Measurements from ENCODE around the gene SAP30L. TPM values are rescaled to one million over a fixed set of nuclear protein-coding genes. Genes with fewer than 3 reads are reported as not detected.

SAP30L gene
- total and polyA plus RNA-seq, 10 donors = 17.4 to 43.5 (median 34.0) TPM

DNA sequence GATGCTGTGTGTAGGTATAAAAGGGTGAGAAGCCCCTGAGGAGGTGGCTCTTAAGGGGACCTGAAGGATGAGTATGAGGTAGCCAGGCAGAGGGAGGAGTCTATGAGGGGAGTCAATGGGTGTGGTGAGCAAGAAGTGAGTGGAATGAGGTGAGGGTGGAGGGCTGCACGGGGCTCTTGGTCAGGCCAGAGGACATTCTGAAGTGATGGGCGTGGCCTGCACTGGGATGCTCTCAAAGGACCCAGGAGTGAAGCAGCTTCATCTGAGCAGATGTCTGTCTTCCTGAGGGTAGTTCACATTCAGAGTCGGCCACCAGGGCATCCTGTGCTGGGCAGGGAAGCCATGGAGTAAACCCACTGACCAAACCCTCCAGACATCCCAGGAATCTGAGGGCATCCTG, 45.1 kb upstream of the SAP30L start:
- Histone ChIP-seq H3K27me3 (replicated peaks in 1 of 7) (no peaks in the 10 kb centered on the region), H3K9me3 (no peaks in the 10 kb centered on the region), H3K4me3 (no peak overlapping the region), H3K36me3 (peaks cover 0 to 26% (median 0%) of the 10 kb centered on the region in 6 donors), H3K4me1 (peaks cover 3 to 31% (median 16%) of the 10 kb centered on the region in 6 donors), H3K27ac (no peak overlapping the region)
- intact Hi-C loops (cut with DNase I; ENCODE audit: low total_unique reads) = loop anchor here (5.0 to 10.0 kb wide), 2 partner anchors 328 to 426 kb away; no protein-coding TSS in a partner anchor
- DNase-seq = no peak
- no peak for TF ChIP-seq POLR2AphosphoS5 (IDR thresholded peaks at IDR 0.05)
- TF ChIP-seq, protein P1, sequence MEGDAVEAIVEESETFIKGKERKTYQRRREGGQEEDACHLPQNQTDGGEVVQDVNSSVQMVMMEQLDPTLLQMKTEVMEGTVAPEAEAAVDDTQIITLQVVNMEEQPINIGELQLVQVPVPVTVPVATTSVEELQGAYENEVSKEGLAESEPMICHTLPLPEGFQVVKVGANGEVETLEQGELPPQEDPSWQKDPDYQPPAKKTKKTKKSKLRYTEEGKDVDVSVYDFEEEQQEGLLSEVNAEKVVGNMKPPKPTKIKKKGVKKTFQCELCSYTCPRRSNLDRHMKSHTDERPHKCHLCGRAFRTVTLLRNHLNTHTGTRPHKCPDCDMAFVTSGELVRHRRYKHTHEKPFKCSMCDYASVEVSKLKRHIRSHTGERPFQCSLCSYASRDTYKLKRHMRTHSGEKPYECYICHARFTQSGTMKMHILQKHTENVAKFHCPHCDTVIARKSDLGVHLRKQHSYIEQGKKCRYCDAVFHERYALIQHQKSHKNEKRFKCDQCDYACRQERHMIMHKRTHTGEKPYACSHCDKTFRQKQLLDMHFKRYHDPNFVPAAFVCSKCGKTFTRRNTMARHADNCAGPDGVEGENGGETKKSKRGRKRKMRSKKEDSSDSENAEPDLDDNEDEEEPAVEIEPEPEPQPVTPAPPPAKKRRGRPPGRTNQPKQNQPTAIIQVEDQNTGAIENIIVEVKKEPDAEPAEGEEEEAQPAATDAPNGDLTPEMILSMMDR (IDR thresholded peaks at IDR 0.05 in 8 of 11, conservative IDR thresholded peaks at IDR 0.05 in 3 of 11) = no peak
- TF ChIP-seq POLR2A (IDR thresholded peaks at IDR 0.05) = no peak
- 82 to 90% (median 89%) methylated on average over 3 of the region's 3 CpGs for WGBS, 5 donors

DNA sequence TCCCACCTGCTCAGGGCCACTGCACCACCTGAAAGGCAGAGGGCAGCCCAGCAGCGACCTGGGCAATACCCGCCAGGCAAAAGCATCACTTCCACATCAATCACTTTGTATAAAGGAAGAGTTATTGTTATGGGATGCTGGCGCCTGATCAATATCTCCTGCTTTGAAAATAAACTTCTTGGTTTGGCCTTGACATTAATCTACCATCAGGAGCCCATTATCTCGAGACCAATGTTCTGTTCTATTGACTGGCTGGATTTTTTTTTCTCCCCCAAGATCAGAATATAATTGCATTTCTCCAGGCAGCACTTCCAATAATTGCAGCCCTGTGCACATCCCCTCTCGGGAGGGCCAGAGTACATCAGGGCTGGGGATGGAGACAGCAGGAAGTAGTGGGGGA, 44.4 kb upstream of the SAP30L start:
- Histone ChIP-seq H3K27me3 (replicated peaks in 1 of 7) (no peaks in the 10 kb centered on the region), H3K9me3 (no peaks in the 10 kb centered on the region), H3K4me3 (no peak overlapping the region), H3K36me3 (peaks cover 0 to 26% (median 0%) of the 10 kb centered on the region in 6 donors), H3K27ac (no peak overlapping the region), H3K4me1 (peaks cover 3 to 24% (median 17%) of the 10 kb centered on the region in 6 donors)
- TF ChIP-seq, protein P1 (IDR thresholded peaks at IDR 0.05 in 8 of 11, conservative IDR thresholded peaks at IDR 0.05 in 3 of 11) = no peak
- TF ChIP-seq POLR2AphosphoS5 (IDR thresholded peaks at IDR 0.05) (no peak), POLR2A (IDR thresholded peaks at IDR 0.05) (no peak)
- 88 to 92% (median 91%) methylated on average over 5 of the region's 5 CpGs for WGBS, 5 donors
- intact Hi-C loops (cut with DNase I; ENCODE audit: low total_unique reads) = loop anchor here (5.0 to 10.0 kb wide), 2 partner anchors 329 to 427 kb away; no protein-coding TSS in a partner anchor
- peak; percentile 55 for DNase-seq

DNA sequence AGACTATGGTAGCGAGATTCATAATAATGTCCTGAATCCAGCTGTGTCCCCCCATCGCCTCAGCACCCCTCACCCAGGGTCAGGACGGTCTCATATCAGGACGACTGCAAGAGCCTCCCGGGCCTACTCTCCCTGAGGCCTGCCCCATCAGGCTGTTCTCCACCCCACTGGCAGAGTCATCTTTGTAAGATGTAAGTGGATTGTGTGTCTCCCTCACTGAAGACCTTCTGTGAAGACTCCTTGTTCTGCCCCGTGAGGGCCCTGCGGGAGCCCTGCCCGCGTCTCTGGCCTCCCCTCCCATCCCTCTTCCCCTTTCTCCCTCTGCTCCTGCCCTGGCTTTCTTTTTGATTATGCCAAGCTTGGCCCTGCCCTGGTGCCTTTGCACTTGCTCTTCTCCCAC, 43.9 kb upstream of the SAP30L start:
- H3K9me3 ChIP-seq = no peaks in the 10 kb centered on the region
- peaks cover 0 to 26% (median 0%) of the 10 kb centered on the region in 6 donors for H3K36me3 ChIP-seq
- WGBS, 5 donors = 91 to 98% (median 95%) methylated on average over 9 of the region's 9 CpGs
- H3K4me3 ChIP-seq = no peak overlapping the region
- TF ChIP-seq, protein P1 (IDR thresholded peaks at IDR 0.05 in 8 of 11, conservative IDR thresholded peaks at IDR 0.05 in 3 of 11) = no peak
- TF ChIP-seq POLR2A (IDR thresholded peaks at IDR 0.05) (no peak), POLR2AphosphoS5 (IDR thresholded peaks at IDR 0.05) (no peak)
- no peak overlapping the region for H3K27ac ChIP-seq
- H3K27me3 ChIP-seq (replicated peaks in 1 of 7) = no peaks in the 10 kb centered on the region
- peak; percentile 58 for DNase-seq
- peaks cover 3 to 22% (median 16%) of the 10 kb centered on the region in 6 donors for H3K4me1 ChIP-seq
- intact Hi-C loops (cut with DNase I; ENCODE audit: low total_unique reads) = loop anchor here (5.0 to 10.0 kb wide), 2 partner anchors 330 to 427 kb away; no protein-coding TSS in a partner anchor

DNA sequence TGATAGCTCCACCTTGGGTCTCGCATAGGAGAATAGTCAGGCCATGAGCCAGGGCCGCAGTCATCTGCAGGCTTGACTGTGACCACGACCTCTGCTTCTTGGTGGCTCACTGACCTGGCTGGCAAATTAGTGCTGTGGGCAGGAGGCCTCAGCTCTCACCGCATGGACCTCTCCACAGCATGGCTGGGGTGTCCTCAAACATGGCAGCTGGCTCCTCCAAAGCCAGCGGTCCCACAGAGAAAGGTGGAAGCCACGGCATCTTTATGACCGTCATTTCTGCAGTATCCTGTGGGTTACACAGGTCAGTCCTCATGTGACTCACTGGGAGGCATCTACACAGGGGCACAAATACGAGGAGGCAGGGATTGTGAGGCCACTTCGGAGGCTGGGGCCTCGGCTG, 43.2 kb upstream of the SAP30L start:
- Histone ChIP-seq H3K36me3 (peaks cover 0 to 26% (median 0%) of the 10 kb centered on the region in 6 donors), H3K4me1 (peaks cover 3 to 19% (median 14%) of the 10 kb centered on the region in 6 donors), H3K27ac (no peak overlapping the region), H3K27me3 (replicated peaks in 1 of 7) (no peaks in the 10 kb centered on the region), H3K9me3 (no peaks in the 10 kb centered on the region), H3K4me3 (no peak overlapping the region)
- WGBS, 5 donors = 92 to 96% (median 93%) methylated on average over 6 to 10 of the region's 10 CpGs
- intact Hi-C loops (cut with DNase I; ENCODE audit: low total_unique reads) = loop anchor here (5.0 to 10.0 kb wide), 2 partner anchors 330 to 428 kb away; no protein-coding TSS in a partner anchor
- peak; percentile 61 for DNase-seq
- TF ChIP-seq POLR2AphosphoS5 (IDR thresholded peaks at IDR 0.05) (no peak), POLR2A (IDR thresholded peaks at IDR 0.05) (no peak)
- TF ChIP-seq, protein P1 (IDR thresholded peaks at IDR 0.05 in 8 of 11, conservative IDR thresholded peaks at IDR 0.05 in 3 of 11) = no peak
